ENCODE data around the gene TESK2.

Gene TESK2

DNA sequence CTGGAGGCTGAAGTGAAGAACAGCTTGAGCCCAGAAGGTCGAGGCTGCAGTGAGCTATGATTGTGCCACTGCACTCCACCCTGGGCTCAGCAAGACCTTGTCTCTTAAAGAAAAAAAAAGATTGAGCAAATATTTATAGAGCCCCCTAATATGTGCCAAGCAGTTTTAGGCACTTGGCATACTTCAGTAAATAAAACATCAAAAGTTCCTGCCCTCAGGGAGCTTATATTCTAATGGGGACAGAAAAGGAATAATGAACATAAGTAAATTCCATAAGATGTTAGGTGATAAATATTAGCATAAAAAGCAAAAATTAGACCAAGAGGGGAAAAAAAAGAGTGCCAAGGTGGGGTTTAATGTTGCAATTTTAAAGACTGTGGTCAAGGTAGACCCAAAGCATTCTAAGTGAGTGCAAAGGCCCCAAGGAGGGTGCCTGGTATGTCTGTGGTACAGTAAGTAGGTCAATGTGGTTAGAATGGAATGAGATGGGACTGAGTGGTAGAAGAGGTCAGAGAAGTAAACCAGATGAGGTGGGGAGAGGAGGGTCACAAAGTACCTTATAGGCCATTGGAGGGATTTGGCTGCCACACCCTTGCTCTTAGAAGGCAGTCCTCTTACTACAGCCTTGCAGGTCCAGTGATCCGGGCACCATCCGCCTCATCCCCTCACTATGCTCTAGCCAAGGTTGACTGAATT lies 153.2 kb downstream of the TESK2 start:
- no peak for DNase-seq (ENCODE audit: low read depth in 2 of 2)

DNA sequence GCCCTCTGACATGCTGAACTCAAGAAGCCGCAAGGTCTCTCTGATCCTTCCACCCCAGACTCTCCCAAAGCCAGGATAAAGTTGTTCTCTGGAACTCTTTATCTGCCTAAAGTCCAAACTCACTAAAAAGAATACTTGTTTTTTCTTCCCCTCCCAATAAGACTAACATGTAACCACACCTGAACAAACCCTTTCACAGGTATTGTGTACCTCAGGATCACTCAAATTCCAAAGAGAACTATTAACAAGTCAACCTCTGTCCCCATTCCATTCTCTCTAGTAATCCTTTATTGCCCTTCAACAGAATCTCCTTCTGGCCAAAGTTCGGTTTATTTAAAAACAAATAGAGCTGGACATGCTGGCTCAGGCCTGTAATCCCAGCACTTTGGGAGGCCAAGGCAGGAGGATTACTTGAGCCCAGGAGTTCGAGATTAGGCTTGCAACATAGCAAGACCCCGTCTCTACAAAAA lies 155.1 kb downstream of the TESK2 start:
- DNase-seq (ENCODE audit: low read depth in 2 of 2): no peak

DNA sequence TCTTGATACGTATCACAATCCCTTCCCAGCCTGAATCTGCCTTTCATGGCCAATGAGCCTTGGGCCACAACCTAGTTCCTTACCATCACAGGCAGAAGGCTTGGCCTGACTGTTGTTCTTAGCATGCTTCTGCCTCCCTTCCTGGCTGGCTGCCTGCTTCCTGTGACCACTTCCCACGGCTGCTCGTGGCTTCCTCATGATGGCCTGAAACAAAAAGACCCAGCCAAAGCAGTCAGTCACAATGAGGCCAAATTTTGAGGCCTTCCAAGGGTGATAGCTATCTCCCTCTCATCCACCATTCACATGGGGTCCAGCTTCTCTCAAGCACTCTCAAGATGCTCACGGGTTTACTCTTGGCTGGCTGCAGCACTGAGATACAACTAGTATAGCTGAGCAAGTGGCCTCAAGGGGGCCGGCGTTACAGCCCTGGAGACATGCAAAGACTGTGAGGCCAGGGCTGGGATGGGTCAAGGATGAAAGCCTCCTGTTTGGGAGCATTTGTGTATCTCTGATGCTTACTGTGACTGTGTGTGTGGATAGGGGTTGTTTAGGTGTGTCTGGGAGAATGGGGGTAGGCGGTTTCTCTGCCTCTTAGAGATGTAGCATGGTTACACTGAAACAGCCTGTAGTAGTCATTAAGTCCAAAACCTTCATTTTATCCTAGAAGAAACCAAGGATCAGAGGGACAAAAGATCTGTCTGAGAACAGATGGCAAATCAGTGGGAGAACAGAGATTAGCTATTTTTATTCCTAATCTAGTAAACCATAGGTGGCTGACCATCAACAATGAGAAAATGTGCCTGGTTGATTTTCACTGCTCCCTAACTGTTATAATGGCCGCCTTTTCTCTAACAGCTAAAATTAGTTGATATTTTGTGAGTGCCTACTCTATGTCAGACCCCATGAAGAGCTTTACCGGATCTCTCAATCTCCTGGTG lies 156.4 kb downstream of the TESK2 start:
- DNase-seq (ENCODE audit: low read depth in 2 of 2): no peak

DNA sequence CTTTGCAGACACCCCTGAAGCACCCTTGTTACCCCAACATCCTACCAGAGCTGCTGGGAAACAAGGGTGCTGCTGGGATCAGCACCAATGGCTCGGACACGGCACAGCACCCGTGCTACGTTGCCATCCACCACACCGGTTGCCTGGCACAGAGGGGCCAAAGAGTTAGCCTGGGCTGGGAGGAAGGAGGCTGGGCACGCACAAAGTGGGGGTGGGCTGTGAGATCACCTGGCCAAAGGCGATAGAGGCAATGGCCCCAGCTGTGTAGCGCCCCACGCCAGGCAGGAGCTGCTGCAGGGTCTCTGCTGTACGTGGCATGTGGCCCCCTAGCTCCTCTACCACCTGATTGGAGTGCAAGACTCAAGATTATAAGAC lies 158.6 kb downstream of the TESK2 start:
- no peak for DNase-seq (ENCODE audit: low read depth in 2 of 2)

DNA sequence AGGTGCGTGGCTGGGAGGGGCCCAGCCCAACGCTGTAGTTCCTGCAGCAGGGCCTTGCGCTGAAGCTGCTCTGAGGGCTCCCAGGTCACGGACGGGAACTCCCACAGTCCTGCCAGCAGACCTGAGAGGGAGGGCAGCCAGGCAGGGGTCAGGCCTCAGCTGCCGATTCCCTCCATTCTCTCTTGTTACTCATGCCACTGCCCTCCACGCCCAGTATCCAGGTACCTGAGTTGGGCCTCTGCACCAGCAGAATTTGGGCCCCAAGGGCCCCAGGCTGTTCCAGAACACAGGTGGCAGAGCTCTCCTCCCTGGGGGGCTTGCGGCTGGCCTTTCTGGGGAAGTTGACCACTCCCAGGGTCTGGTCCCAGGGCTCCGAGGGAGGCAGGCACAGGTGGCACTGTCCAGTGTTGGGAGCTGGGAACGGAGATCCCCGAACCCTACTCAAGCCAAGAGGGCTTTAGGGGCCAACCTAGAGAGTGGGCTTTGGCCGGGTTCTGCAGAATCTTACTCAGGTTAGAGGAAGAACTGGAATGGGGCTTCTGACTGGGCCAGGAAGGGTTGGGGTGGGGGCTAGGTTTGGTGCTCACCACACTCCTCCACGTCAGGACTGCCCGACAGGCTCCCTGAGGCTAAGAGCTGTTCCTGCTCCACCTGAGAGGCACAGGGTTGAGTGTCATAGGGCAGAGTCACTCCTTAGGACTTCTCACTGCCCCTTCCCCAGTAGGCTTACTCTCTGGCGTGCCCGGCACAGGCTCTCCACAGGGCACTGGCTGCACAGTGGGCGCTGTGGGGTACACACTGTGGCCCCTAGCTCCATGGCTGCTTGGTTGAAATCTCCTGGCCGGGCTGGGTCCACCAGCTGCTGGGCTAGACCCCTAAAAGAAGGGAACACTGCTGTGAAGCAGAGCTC lies 159.3 kb downstream of the TESK2 start:
- no peak for DNase-seq (ENCODE audit: low read depth in 2 of 2)

DNA sequence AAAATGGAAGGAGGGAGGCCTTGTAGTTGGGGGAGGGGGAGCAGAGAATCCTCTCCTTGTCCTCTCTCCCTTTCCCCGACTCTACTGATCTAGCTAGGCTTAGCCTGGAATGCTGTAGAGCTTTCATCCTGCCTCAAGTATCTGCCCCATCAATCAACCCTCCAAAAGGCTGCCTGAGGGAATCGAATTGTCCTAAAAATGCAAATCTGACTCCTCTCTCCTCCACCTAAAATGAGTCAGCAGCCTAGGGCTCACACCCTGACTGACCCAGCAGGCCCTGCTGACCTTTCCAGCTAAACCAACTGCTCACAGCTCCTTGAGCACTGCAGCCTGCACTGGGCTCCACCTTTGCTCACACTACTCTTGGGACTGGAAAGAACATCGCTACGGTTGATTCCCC lies 161.5 kb downstream of the TESK2 start:
- DNase-seq (ENCODE audit: low read depth in 2 of 2): no peak

DNA sequence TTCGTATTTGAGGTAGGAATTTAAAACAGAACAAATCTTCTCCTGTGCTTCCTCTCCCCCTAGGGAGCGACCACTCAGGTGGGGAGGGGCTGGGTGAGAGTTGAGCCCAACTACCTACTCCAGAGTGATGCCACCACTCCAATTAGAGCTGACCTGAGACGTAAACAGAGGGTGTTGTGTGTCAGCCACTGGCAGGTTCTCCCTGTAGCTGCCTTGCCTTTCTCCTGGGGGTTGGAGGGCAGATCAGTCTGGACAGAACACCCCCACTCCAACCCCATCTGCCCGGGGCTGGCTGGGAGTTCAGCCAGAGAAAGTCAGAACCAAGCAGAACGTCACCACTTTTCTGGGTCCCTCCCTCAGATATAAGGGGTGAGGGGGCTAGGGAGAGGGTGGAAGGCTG lies 162.3 kb downstream of the TESK2 start:
- no peak for DNase-seq (ENCODE audit: low read depth in 2 of 2)

DNA sequence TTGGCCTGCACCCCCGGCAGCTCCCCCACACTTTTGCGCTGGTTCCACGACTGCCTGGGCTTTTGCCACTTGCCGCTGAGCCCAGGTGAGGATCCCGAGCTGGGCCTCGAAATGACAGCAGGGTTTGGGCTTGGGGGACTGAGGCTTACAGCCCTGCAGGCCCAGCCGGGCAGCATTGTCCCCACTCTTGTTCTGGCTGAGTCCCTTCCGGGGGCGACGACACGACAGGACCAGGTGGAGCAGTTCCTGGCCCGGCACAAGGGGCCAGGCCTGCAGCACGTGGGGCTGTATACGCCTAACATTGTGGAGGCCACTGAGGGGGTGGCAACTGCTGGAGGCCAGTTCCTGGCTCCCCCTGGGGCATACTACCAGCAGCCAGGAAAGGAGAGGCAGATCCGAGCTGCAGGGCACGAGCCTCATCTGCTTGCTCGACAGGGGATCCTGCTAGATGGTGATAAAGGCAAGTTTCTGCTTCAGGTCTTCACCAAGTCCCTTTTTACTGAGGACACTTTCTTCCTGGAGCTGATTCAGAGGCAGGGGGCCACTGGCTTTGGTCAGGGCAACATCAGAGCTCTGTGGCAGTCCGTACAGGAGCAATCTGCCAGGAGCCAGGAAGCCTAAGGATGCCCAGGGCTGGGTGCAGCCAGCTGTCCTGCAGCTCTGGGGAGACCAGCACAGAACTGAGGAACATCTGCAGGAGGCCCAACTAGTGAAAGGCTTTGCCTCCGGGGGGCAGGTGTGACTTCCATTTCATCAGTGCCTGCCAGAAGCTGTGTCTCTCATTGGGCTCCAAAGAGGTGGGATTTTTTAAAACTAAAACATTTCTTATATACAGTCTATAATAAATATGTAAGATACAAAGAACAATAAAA lies 163.1 kb downstream of the TESK2 start:
- DNase-seq (ENCODE audit: low read depth in 2 of 2): no peak

DNA sequence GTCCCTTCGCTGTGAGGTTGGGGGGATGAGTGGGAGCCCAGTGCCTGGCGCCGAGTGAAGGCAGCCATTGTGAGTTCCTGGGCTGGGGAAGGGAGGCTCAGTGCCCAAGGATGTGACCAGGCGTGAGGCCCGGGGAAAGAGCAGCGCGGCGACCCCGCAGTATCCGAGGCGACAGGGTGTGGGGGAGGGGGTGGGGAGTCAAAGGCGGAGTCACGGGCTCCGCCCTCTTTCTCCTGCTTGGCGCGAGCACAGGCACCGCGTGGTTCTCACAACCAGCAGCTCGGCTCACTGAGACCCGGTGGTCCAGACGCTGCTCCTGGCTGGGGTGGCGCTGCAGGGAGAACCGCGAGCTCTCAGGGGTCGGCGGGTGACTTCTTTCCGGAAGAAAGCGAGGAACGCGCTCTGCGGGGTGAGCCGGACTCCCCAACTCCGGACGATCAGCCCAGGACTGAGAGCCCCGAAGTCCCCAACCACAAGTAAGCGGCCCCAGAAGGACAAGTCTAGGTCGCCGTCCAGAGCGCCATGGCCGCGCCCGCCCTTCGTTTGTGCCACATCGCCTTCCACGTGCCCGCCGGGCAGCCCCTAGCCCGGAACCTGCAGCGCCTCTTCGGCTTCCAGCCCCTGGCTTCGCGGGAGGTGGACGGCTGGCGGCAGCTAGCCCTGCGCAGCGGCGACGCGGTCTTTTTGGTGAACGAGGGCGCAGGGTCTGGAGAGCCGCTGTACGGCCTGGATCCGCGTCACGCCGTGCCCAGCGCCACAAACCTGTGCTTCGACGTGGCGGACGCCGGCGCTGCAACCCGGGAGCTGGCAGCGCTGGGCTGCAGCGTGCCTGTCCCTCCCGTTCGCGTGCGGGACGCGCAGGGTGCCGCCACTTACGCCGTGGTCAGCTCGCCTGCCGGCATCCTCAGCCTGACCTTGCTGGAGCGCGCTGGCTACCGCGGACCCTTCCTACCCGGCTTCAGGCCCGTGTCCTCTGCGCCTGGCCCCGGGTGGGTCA lies 164.0 kb downstream of the TESK2 start, which contains the start of gene HPDL:
Gene HPDL, plus strand, starts transcription at position 269 of the 997 bp plus-strand sequence. Its CDS starts 254 bp downstream, at position 523.
- peak in 1 of 2 donors; percentile 51 for DNase-seq (ENCODE audit: low read depth in 2 of 2)

DNA sequence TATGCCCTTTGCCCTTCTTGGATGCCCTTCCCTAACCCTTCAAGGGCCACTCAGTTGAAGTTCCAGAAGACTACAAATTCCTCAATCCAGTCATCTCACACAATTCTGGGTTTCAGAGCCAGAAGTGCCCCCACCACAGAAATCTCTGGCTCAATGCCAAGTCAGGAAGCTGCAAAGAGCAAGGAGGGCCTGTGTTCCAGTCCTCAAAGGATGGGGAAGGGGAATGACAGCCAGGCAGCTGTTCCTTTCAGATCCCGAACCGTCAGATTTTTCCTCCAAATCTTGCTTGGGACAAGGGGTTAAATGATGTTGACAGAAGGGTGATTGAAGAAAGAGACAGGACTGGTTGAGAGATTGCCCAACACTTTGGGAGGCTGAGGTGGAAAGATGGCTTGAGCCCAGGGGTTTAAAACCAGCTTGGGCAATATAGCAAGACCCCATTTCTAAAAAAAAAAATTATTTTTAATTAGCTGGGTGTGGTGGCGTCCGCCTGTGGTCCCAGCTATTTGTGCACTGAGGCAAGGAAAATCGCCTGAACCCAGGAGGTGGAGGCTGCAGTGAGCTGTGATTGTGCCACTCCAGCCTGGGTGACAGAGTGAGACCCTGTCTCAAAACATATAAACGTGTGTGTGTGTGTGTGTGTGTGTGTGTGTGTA lies 165.0 kb downstream of the TESK2 start:
- no peak for DNase-seq (ENCODE audit: low read depth in 2 of 2)

DNA sequence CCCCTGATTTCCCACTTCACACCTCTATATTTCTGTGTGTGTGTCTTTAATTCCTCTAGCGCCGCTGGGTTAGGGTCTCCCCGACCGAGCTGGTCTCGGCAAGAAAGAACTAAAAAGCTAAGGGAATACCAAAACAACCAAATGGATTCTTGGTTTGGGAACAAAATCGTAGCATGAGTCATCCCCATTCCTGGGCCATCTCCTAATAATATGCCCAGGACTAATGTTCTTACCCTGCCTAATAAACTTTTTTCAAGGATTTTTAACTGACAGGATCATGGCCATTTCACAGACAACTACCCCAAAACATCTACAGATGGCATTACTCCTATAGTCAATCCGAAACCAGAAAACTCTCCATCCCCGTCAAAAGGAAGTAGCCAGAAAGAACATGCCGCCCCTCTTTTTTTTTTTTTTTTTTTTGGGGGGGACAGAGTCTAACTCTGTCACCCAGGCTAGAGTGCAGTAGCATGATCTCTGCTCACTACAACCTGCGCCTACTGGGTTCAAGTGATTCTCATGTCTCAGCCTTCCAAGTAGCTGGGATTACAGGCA lies 168.4 kb downstream of the TESK2 start:
- no peak for DNase-seq (ENCODE audit: low read depth in 2 of 2)

DNA sequence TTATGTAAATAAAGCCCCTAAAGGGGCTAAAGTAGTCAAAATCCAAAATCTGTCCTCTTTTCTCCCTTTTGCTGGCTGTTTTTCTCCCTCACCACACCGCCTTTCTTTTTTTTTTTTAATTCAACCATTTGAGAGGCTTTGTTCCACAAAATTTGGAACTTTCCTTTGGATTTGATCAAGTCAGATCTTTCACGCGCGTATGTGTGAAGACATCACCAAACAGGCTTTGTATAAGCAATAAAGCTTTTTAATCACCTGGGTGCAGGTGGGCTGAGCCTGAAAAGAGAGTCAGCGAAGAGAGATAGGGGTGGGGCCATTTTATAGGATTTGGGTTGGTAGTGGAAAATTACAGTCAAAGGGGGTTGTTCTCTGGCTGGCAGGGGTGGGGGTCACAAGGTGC lies 169.5 kb downstream of the TESK2 start:
- DNase-seq (ENCODE audit: low read depth in 2 of 2): no peak

DNA sequence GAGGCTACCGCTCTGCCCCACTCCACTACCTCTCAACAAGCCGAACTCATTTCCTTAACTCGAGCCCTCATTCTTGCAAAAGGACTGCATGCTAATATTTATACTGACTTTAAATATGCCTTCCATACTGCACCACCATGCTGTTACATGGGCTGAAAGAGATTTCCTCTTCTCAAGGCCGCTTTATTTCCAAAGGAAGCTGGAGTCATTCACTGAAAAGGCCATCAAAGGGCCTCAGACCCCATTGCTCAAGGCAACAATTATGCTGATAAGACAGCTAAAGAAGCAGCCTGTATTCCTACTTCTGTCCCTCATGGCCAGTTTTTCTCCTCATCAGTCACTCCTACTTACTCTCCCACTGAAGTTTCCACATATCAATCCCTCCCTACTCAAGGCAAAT lies 171.2 kb downstream of the TESK2 start:
- no peak for DNase-seq (ENCODE audit: low read depth in 2 of 2)

DNA sequence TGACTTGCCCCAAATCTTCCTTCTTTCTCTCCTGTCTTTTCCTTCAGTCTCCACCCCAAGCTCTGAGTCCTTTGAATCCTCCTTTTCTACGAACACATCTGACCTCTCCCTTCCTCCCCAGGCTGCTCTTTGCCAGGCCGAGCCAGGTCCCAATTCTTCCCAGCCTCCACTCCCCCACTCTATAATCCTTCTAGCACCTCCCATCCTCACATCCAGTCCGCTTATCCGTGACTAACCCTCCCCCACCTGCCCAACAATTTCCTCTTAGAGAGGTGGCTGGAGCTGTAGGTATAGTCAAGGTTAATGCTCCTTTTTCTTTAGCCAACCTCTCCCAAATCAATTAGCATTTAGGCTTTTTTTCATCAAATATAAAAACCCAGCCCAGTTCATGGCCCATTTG lies 173.8 kb downstream of the TESK2 start:
- no peak for DNase-seq (ENCODE audit: low read depth in 2 of 2)

DNA sequence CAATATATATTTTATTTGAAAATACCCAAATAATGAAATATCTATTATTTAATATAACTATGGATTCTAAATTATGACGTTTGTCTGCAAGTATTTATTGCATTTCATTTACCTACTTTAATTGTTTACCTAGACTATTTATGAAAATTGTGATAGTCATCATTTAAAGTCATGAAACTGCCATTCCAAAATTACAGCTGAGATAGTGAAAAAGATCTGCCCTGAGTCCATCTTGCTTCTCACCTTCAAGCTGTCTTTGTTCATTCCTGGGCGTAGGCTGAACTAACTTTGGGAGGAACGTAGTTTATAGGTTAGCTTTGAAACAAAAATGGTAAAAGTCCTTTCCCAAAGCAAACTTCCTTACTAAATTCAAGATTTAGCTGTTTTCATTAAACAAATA lies 176.7 kb downstream of the TESK2 start:
- no peak for DNase-seq (ENCODE audit: low read depth in 2 of 2)

DNA sequence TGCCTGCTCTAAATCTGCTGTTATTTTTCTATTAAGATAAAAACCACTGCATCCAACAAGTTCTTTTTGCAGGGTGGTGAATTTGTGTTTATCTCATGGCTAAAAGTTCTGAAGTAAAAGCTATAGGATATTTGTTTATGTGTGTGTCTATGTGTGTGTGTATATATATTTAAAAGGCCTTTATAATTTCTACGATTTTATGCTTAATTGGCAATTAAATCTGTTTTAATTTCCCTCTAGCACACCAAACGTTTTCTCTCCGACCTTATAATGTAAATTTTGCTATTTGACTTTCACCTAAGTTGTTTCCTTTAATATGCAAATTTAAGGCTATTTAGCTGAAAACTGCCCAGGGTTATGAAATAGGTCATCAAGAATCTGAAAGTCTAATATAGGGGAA lies 184.1 kb downstream of the TESK2 start:
- DNase-seq (ENCODE audit: low read depth in 2 of 2): no peak

DNA sequence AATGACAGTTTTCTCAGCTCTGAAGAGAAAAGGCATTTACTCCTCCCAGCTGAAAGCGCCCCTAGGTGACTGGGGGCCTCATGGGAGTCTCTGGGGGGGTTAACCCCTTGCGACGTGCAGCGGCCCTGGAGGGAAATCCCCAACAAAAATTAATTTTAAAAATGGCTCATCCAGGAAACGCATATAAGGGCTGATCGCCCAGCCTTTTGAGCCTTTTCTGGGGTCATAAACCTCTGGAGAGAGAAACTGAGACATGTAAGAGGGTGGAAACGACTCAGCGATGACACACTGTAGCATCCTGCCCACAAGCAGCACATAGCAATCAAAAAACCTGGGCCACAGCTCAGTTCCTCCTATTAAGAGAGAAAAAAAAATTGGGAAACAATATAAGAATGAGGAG lies 184.6 kb downstream of the TESK2 start:
- no peak for DNase-seq (ENCODE audit: low read depth in 2 of 2)

DNA sequence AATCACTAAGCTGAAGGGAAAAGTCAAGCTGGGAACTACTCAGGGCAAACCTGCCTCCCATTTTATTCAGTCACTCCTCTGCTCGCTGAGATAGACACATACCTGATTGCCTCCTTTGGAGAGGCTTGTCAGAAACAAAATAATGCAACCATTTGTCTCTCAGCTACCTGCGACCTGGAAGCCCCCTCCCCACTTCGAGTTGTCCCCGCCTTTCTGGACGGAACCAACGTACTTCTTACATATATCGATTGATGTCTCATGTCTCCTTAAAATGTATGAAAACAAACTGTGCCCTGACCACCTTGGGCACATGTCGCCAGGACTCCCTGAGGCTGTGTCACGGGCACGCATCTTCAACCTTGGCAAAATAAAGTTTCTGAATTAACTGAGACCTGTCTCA lies 185.7 kb downstream of the TESK2 start:
- no peak for DNase-seq (ENCODE audit: low read depth in 2 of 2)

Data from stimulated activated CD4-positive, alpha-beta T cell treated with anti-CD3 and anti-CD28 coated beads, Interleukin-1b, Interleukin-23, amount 100 ng/mL, for 1 hour (primary cell).